ENCODE results near the gene ZKSCAN3. TPM values are rescaled to one million over a fixed set of nuclear protein-coding genes. Genes with fewer than 3 reads are reported as not detected.

Gene ZKSCAN3
- total and polyA plus RNA-seq, 10 of the 15 experiments (the other 5 are each of a cell fraction or from before 2014, with no cell fraction given) = 0.86 to 4.3 (median 3.1) TPM

GRCh38 chr6:28311139-28311823 lies 38.5 kb upstream of the ZKSCAN3 start:
- WGBS (ENCODE audit: insufficient coverage, insufficient replicate concordance, low lambda C conversion rate, missing lambda C conversion rate) = 20% methylated on average over 9 of the region's 9 CpGs
- no peak overlapping the region for H2AFZ ChIP-seq (ENCODE audit: control insufficient read depth, low read depth, low read length)

More at GRCh38 chr6:28311139-28311823, 38.5 kb upstream of the ZKSCAN3 start:
- no peaks in the 10 kb centered on the region for H3K27me3 ChIP-seq (replicated peaks in 1 of 2; ENCODE audit: control insufficient read depth in 2 of 2, insufficient read depth in 2 of 2, low read length in 1 of 2)
- ChIA-PET POLR2A (no interaction called here), CTCF (interaction anchor here (1.0 to 1.2 kb wide), 2 partner anchors 11 to 28 kb away, joined by 3 read pairs; no protein-coding TSS in a partner anchor), SMC1A (ENCODE audit: uncharacterized antibody, unreplicated experiment) (interaction anchor here (1.1 to 1.7 kb wide), 3 partner anchors 12 to 74 kb away, joined by 3 to 5 read pairs (median 4); no protein-coding TSS in a partner anchor), RAD21 (ENCODE audit: unreplicated experiment) (interaction anchor here (1.1 kb wide), 1 partner anchor 45 kb away, joined by 4 read pairs; no protein-coding TSS in a partner anchor)
- H3K4me3 ChIP-seq = no peak overlapping the region
- no peak overlapping the region for H3K4me2 ChIP-seq (ENCODE audit: control insufficient read depth, insufficient read depth)
- H4K20me1 ChIP-seq (ENCODE audit: control insufficient read depth, insufficient read depth) = no peaks in the 10 kb centered on the region
- no peak overlapping the region for H3K9ac ChIP-seq (ENCODE audit: control insufficient read depth, insufficient read depth, low read length)
- no peaks in the 10 kb centered on the region; the same call in 1 of the 2 replicates for H3K4me1 ChIP-seq (ENCODE audit: control insufficient read depth, insufficient read depth, low read length)
- no peaks in the 10 kb centered on the region for H3K79me2 ChIP-seq (ENCODE audit: control insufficient read depth, insufficient read depth, low read length)
- no peaks in the 10 kb centered on the region for H3K36me3 ChIP-seq (ENCODE audit: control insufficient read depth in 2 of 2, insufficient read depth in 2 of 2, low read length in 1 of 2)
- H3K27ac ChIP-seq (ENCODE audit: control insufficient read depth, insufficient read depth) = no peak overlapping the region
- no peak for ATAC-seq
- no peaks in the 10 kb centered on the region for H3K9me3 ChIP-seq (replicated peaks; ENCODE audit: control insufficient read depth, insufficient read depth, low read length)
- TF ChIP-seq MXI1 (IDR thresholded peaks at IDR 0.05; ENCODE audit: low read depth, low read length) (no peak), POLR2AphosphoS5 (IDR thresholded peaks at IDR 0.05; ENCODE audit: low read length) (no peak), GATAD2B (conservative IDR thresholded peaks at IDR 0.05; ENCODE audit: low read depth) (no peak), SMARCA5 (IDR thresholded peaks at IDR 0.05) (no peak), SUPT20H (IDR thresholded peaks at IDR 0.05; ENCODE audit: borderline replicate concordance, control insufficient read depth, low read depth, low read length) (no peak), CHD4 (IDR thresholded peaks at IDR 0.05) (no peak), DPF2 (IDR thresholded peaks at IDR 0.05) (no peak), TCF3 (IDR thresholded peaks at IDR 0.05; ENCODE audit: borderline replicate concordance, insufficient read depth, low read depth, low read length) (no peak), ZBTB4 (CRISPR knock-in tag; IDR thresholded peaks at IDR 0.05) (no peak), BMI1 (IDR thresholded peaks at IDR 0.05; ENCODE audit: borderline replicate concordance) (no peak), YY1 (IDR thresholded peaks at IDR 0.05; ENCODE audit: low read depth, low read length) (no peak)
- in situ Hi-C loops (cut with MboI) (no loop called here), intact Hi-C loops (cut with micrococcal nuclease; ENCODE audit: unreplicated experiment) (no loop called here)
- no peak for DNase-seq (ENCODE audit: low read depth, low spot score)
- BruUV-seq (replicated peaks) = no TSS peak
- FAIRE-seq = no peak

Measured in GM12878 (cell line).